BLaER1 (cell line): Measurements from ENCODE around the gene CHST8.

Experiments used
- H3K27ac ChIP-seq: shearing (Covaris generic); formaldehyde crosslinking; 2 replicates; pipeline ENCODE4 v1.8.1; 2022
- H3K27me3 ChIP-seq: shearing (Covaris generic); formaldehyde crosslinking; 2 replicates; pipeline ENCODE4 v1.8.1; 2022
- H3K36me3 ChIP-seq: shearing (Covaris generic); formaldehyde crosslinking; 2 replicates; pipeline ENCODE4 v1.8.1; 2022
- H3K4me1 ChIP-seq: shearing (Covaris generic); formaldehyde crosslinking; 2 replicates; pipeline ENCODE4 v1.8.1; 2022
- H3K4me2 ChIP-seq: shearing (Covaris generic); formaldehyde crosslinking; 2 replicates; pipeline ENCODE4 v1.8.1; 2022
- H3K4me3 ChIP-seq: shearing (Covaris generic); formaldehyde crosslinking; 2 replicates; pipeline ENCODE4 v1.8.1; 2022
- H3K9ac ChIP-seq: shearing (Covaris generic); formaldehyde crosslinking; 2 replicates; pipeline ENCODE4 v1.8.1; 2022
- H3K9me3 ChIP-seq: shearing (Covaris generic); formaldehyde crosslinking; 2 replicates; pipeline ENCODE4 v1.8.1; 2022
- H4K20me1 ChIP-seq: shearing (Covaris generic); formaldehyde crosslinking; 2 replicates; pipeline ENCODE4 v1.8.1; 2022
- Cebpa-rat ChIP-seq: shearing (Covaris generic); IDR thresholded peaks from 2 replicates; pipeline ENCODE4 v1.8.1; 2022

Gene CHST8

DNA sequence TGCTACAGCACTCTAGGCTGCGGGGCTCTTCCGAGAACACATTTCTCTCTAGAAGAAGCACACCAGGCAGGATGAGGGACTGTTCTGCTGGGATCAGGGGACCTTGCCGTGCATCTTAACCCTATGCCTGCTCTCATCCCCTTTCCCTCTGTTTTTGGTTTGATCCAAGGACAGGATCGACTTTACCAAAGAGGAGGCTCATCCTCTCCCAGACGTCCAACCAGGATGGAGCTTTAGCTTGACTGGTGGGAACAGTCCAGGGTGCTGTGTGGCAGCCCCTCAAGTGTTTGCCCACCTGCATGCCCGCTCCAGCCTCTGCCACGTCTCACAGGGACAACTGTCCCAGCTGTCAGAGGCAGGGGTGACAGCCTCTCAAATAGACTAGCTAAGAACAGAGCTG, 132.6 kb downstream of the CHST8 start:
- Histone ChIP-seq H3K27me3 (no peaks in the 10 kb centered on the region), H3K9ac (no peak overlapping the region), H3K4me2 (no peak overlapping the region)

GRCh38 chr19:33755099-33756035, 133.6 kb downstream of the CHST8 start:
- Histone ChIP-seq H3K4me2 (no peak overlapping the region), H3K27ac (no peak overlapping the region), H4K20me1 (no peaks in the 10 kb centered on the region; the same call in 1 of the 2 replicates), H3K4me3 (no peak overlapping the region), H3K36me3 (no peaks in the 10 kb centered on the region), H3K27me3 (no peaks in the 10 kb centered on the region), H3K9me3 (no peaks in the 10 kb centered on the region), H3K9ac (no peak overlapping the region), H3K4me1 (no peaks in the 10 kb centered on the region)
- no peak for TF ChIP-seq Cebpa-rat

More for the DNA sequence above, 132.6 kb downstream of the CHST8 start:
- no peak for TF ChIP-seq Cebpa-rat
- H3K4me3 ChIP-seq, result no peak overlapping the region
- H3K36me3 ChIP-seq, result no peaks in the 10 kb centered on the region
- H4K20me1 ChIP-seq, result no peaks in the 10 kb centered on the region; the same call in 1 of the 2 replicates
- no peaks in the 10 kb centered on the region for H3K4me1 ChIP-seq
- H3K27ac ChIP-seq, result no peak overlapping the region
- H3K9me3 ChIP-seq, result no peaks in the 10 kb centered on the region

GRCh38 chr19:33756177-33756576, 134.4 kb downstream of the CHST8 start:
- no peak for TF ChIP-seq Cebpa-rat
- no peak overlapping the region for H3K4me3 ChIP-seq
- no peaks in the 10 kb centered on the region for H3K36me3 ChIP-seq
- peaks cover 2% of the 10 kb centered on the region; the same call in 1 of the 2 replicates for H3K4me1 ChIP-seq
- H3K27ac ChIP-seq, result no peak overlapping the region
- no peaks in the 10 kb centered on the region; the same call in 1 of the 2 replicates for H4K20me1 ChIP-seq
- no peak overlapping the region for H3K4me2 ChIP-seq
- no peak overlapping the region for H3K9ac ChIP-seq
- H3K9me3 ChIP-seq, result no peaks in the 10 kb centered on the region
- H3K27me3 ChIP-seq, result no peaks in the 10 kb centered on the region

GRCh38 chr19:33758541-33759013, 136.8 kb downstream of the CHST8 start:
- no peak overlapping the region for H3K4me2 ChIP-seq
- H3K36me3 ChIP-seq, result no peaks in the 10 kb centered on the region
- peaks cover 12% of the 10 kb centered on the region for H3K4me1 ChIP-seq
- no peaks in the 10 kb centered on the region for H3K27me3 ChIP-seq
- H3K9ac ChIP-seq, result no peak overlapping the region
- no peak overlapping the region for H3K27ac ChIP-seq
- no peaks in the 10 kb centered on the region for H3K9me3 ChIP-seq
- H3K4me3 ChIP-seq, result no peak overlapping the region
- no peak for TF ChIP-seq Cebpa-rat
- H4K20me1 ChIP-seq, result peaks cover 5% of the 10 kb centered on the region; the same call in 1 of the 2 replicates

DNA sequence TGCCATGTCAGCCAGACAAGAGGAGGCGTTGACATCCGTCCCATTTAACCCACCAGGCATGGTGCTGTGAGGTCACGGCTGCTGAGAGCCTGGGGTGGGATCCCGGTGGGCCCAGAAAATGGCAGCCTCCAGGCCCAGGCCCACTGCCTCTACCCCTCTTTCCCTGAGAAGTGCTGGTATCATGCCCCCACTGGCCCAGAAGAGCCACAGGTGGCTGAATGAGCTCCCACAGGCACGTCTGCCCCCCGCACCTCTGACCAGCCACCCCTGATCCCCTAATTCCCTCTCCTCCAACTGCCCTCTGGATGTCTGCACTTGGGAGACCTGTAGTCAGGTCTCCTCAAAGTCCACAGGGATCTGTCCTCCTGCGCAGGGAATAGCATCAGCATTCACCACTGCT, 137.6 kb downstream of the CHST8 start:
- no peak for TF ChIP-seq Cebpa-rat
- Histone ChIP-seq H3K27ac (no peak overlapping the region), H3K27me3 (no peaks in the 10 kb centered on the region), H3K4me3 (no peak overlapping the region), H3K36me3 (no peaks in the 10 kb centered on the region), H3K4me2 (no peak overlapping the region), H3K4me1 (peaks cover 12% of the 10 kb centered on the region), H3K9ac (no peak overlapping the region), H3K9me3 (no peaks in the 10 kb centered on the region), H4K20me1 (peaks cover 10% of the 10 kb centered on the region; the same call in 1 of the 2 replicates)

GRCh38 chr19:33763633-33764371, 142.0 kb downstream of the CHST8 start:
- Histone ChIP-seq H3K27me3 (no peaks in the 10 kb centered on the region), H3K36me3 (no peaks in the 10 kb centered on the region), H3K27ac (no peak overlapping the region), H3K9ac (no peak overlapping the region), H3K9me3 (no peaks in the 10 kb centered on the region), H3K4me3 (no peak overlapping the region), H3K4me1 (peaks cover 12% of the 10 kb centered on the region), H4K20me1 (peaks cover 33% of the 10 kb centered on the region; the same call in 1 of the 2 replicates), H3K4me2 (no peak overlapping the region)
- TF ChIP-seq Cebpa-rat, result no peak

GRCh38 chr19:33766623-33767022, 144.9 kb downstream of the CHST8 start:
- Histone ChIP-seq H3K4me1 (peaks cover 6% of the 10 kb centered on the region), H3K9ac (no peak overlapping the region), H3K4me3 (no peak overlapping the region), H3K9me3 (no peaks in the 10 kb centered on the region), H4K20me1 (peaks cover 58% of the 10 kb centered on the region), H3K27ac (no peak overlapping the region), H3K36me3 (no peaks in the 10 kb centered on the region), H3K27me3 (0 out of 2 replicates have a peak, but pooled peaks cover 9% of the 10 kb centered on the region), H3K4me2 (no peak overlapping the region)
- TF ChIP-seq Cebpa-rat, result no peak

DNA sequence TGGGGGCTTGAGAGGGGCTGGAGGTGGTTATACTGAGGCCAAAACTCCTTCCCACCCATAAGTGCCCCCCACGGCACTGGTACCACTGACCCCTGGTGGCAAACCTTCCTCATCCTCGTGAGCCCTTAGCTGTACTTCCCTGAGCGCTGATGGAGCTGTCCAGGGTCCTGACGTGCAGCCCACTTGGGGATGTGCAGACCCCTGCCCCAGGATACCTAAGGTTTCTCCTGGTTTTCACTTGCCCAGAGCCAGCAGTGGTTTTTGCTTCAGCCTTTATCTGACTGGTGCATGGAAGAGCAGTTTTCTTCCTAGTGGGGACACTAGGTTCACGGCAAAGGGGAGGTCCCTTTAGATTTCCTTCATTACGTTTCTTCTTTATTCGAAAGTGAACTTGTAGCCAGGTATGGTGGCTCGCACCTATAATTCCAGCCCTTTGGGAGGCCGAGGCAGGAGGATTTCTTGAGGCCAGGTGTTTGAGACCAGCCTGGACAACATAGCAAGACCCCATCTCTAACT, 146.2 kb downstream of the CHST8 start:
- Histone ChIP-seq H3K36me3 (no peaks in the 10 kb centered on the region), H3K4me1 (no peaks in the 10 kb centered on the region), H3K27ac (no peak overlapping the region), H3K4me2 (no peak overlapping the region), H3K27me3 (0 out of 2 replicates have a peak, but pooled peaks cover 9% of the 10 kb centered on the region), H3K9ac (no peak overlapping the region), H4K20me1 (peaks cover 64% of the 10 kb centered on the region), H3K9me3 (no peaks in the 10 kb centered on the region), H3K4me3 (no peak overlapping the region)
- no peak for TF ChIP-seq Cebpa-rat

- no peak for TF ChIP-seq Cebpa-rat
- no peaks in the 10 kb centered on the region for H3K36me3 ChIP-seq
- 0 out of 2 replicates have a peak, but pooled peaks cover 9% of the 10 kb centered on the region for H3K27me3 ChIP-seq
- no peak overlapping the region for H3K27ac ChIP-seq
- H3K9me3 ChIP-seq, result no peaks in the 10 kb centered on the region
- H4K20me1 ChIP-seq, result peaks cover 54% of the 10 kb centered on the region
- H3K4me3 ChIP-seq, result no peak overlapping the region
- H3K4me1 ChIP-seq, result no peaks in the 10 kb centered on the region
- no peak overlapping the region for H3K4me2 ChIP-seq
- H3K9ac ChIP-seq, result no peak overlapping the region
Measured at GRCh38 chr19:33769208-33769607, 147.5 kb downstream of the CHST8 start.
